IPS-11a (cell line): ENCODE data around the gene RIPPLY2.
"Not testable (repeated sequence)": the region's sequence is repeated elsewhere in the genome, so short reads cannot be mapped to it uniquely, and the experiment has no call there.

Source experiments
- H3K4me3 ChIP-seq: one replicate; pipeline ENCODE4 v1.5.1; 2013; ENCODE audit warnings: low read depth, low read length, control low read depth

The RIPPLY2 gene

GRCh38 chr6:83853178-83854000 lies at the start of gene RIPPLY2:
Gene RIPPLY2, plus strand, starts transcription at chr6:83853360. Its CDS starts 57 bp downstream, at chr6:83853417.
- H3K4me3 ChIP-seq = peak within 1 kb of the TSS; percentile 42

GRCh38 chr6:83803492-83803891 lies 49.7 kb upstream of the RIPPLY2 start:
- H3K4me3 ChIP-seq = not testable (repeated sequence)

GRCh38 chr6:83804886-83805285 lies 48.3 kb upstream of the RIPPLY2 start:
- H3K4me3 ChIP-seq = no peak overlapping the region

- H3K4me3 ChIP-seq = no peak overlapping the region
These were observed 45.2 kb upstream of the RIPPLY2 start for GRCh38 chr6:83808005-83808404.

- no peak overlapping the region for H3K4me3 ChIP-seq
These were observed 44.2 kb upstream of the RIPPLY2 start for GRCh38 chr6:83808926-83809325.

GRCh38 chr6:83812595-83812994 lies 40.6 kb upstream of the RIPPLY2 start:
- no peak overlapping the region for H3K4me3 ChIP-seq

- H3K4me3 ChIP-seq = no peak overlapping the region
These were observed 37.4 kb upstream of the RIPPLY2 start for GRCh38 chr6:83815631-83816272.

GRCh38 chr6:83822629-83823169 lies 30.5 kb upstream of the RIPPLY2 start:
- no peak overlapping the region for H3K4me3 ChIP-seq

GRCh38 chr6:83824388-83824801 lies 28.8 kb upstream of the RIPPLY2 start:
- H3K4me3 ChIP-seq = no peak overlapping the region

GRCh38 chr6:83824831-83825230 lies 28.3 kb upstream of the RIPPLY2 start:
- no peak overlapping the region for H3K4me3 ChIP-seq

GRCh38 chr6:83827050-83827449 lies 26.1 kb upstream of the RIPPLY2 start:
- H3K4me3 ChIP-seq = no peak overlapping the region

GRCh38 chr6:83838727-83839126 lies 14.4 kb upstream of the RIPPLY2 start:
- no peak overlapping the region for H3K4me3 ChIP-seq

- H3K4me3 ChIP-seq = no peak overlapping the region
These were observed 9.0 kb upstream of the RIPPLY2 start for GRCh38 chr6:83844170-83844569.

- no peak overlapping the region for H3K4me3 ChIP-seq
These were observed 6.9 kb upstream of the RIPPLY2 start for GRCh38 chr6:83846291-83846690.

GRCh38 chr6:83847179-83847578 lies 6.0 kb upstream of the RIPPLY2 start:
- no peak overlapping the region for H3K4me3 ChIP-seq

GRCh38 chr6:83849127-83849526 lies 4.0 kb upstream of the RIPPLY2 start:
- H3K4me3 ChIP-seq = no peak overlapping the region

GRCh38 chr6:83849610-83850009 lies 3.5 kb upstream of the RIPPLY2 start:
- no peak overlapping the region for H3K4me3 ChIP-seq

GRCh38 chr6:83852528-83853177 lies 507 bp upstream of the RIPPLY2 start:
- H3K4me3 ChIP-seq = peak overlapping the region; percentile 42

GRCh38 chr6:83854001-83854501 lies 891 bp downstream of the RIPPLY2 start:
- H3K4me3 ChIP-seq = peak overlapping the region; percentile 42

GRCh38 chr6:83854766-83855165 lies 1.6 kb downstream of the RIPPLY2 start:
- no peak overlapping the region for H3K4me3 ChIP-seq
